Measurements from ENCODE around the gene USP6NL. TPM values are rescaled to one million over a fixed set of nuclear protein-coding genes. Genes with fewer than 3 reads are reported as not detected.

Gene USP6NL
- total and polyA plus RNA-seq, 10 of the 15 experiments (the other 5 are each of a cell fraction or from before 2014, with no cell fraction given): 4.0 to 27.7 (median 18.2) TPM

DNA sequence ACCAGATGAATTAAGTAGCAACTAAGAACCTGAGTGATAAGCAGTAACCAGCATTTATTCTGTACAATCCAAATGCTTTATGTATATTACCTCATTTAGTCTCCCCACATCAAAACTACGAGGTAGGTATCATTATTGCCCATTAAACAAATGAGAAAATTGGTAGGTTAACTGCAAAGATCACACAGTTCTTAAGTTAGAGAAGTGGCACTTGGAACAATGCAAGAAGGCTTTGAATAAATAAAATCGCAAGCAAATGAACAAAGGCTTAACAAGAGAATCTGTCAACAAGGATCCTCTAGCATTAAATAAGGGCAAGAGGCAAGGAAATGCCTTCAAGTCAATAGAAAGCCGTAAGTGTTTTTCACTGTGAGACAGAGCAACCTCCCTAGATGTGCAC, 70.2 kb downstream of the USP6NL start:
- RAD21 ChIA-PET (ENCODE audit: unreplicated experiment): interaction anchor here (1.1 kb wide), 1 partner anchor 216 kb away, joined by 3 read pairs; no protein-coding TSS in a partner anchor
- intact Hi-C loops (cut with micrococcal nuclease; ENCODE audit: unreplicated experiment) (no loop called here), in situ Hi-C loops (cut with MboI) (no loop called here)
- CTCF ChIA-PET: interaction anchor here (1.5 kb wide), 1 partner anchor 9 kb away, joined by 6 read pairs; no protein-coding TSS in a partner anchor
- DNase-seq (ENCODE audit: low read depth, low spot score) (no peak), ATAC-seq (no peak), FAIRE-seq (no peak)
- Histone ChIP-seq H3K4me2 (ENCODE audit: control insufficient read depth, insufficient read depth) (no peak overlapping the region), H3K36me3 (ENCODE audit: control insufficient read depth in 2 of 2, insufficient read depth in 2 of 2, low read length in 1 of 2) (peaks cover 0 to 5% of the 10 kb centered on the region in 2 experiments; a peak in 1 of 4 replicates), H3K27me3 (replicated peaks in 1 of 2; ENCODE audit: control insufficient read depth in 2 of 2, insufficient read depth in 2 of 2, low read length in 1 of 2) (no peaks in the 10 kb centered on the region), H3K9me3 (replicated peaks; ENCODE audit: control insufficient read depth, insufficient read depth, low read length) (no peaks in the 10 kb centered on the region; the same call in 2 of the 3 replicates), H3K9ac (ENCODE audit: control insufficient read depth, insufficient read depth, low read length) (no peak overlapping the region), H3K27ac (ENCODE audit: control insufficient read depth, insufficient read depth) (no peak overlapping the region), H3K4me1 (ENCODE audit: control insufficient read depth, insufficient read depth, low read length) (peaks cover 12% of the 10 kb centered on the region), H4K20me1 (ENCODE audit: control insufficient read depth, insufficient read depth) (no peaks in the 10 kb centered on the region), H2AFZ (ENCODE audit: control insufficient read depth, low read depth, low read length) (no peak overlapping the region), H3K79me2 (ENCODE audit: control insufficient read depth, insufficient read depth, low read length) (peaks cover 47% of the 10 kb centered on the region), H3K4me3 (no peak overlapping the region)
- SMC1A ChIA-PET (ENCODE audit: uncharacterized antibody, unreplicated experiment): interaction anchor here (1.4 to 1.5 kb wide), 2 partner anchors 13 to 73 kb away, joined by 3 to 5 read pairs; no protein-coding TSS in a partner anchor
- WGBS (ENCODE audit: insufficient coverage, insufficient replicate concordance, low lambda C conversion rate, missing lambda C conversion rate): 98% methylated on average over 3 of the region's 3 CpGs
- BruUV-seq (replicated peaks): no TSS peak
- TF ChIP-seq PRDM15 (CRISPR knock-in tag; IDR thresholded peaks at IDR 0.05) (no peak), IKZF2 (IDR thresholded peaks at IDR 0.05) (no peak), FOS (IDR thresholded peaks at IDR 0.05; ENCODE audit: borderline replicate concordance, extremely low read depth, insufficient read length) (no peak), NR2F1 (conservative IDR thresholded peaks at IDR 0.05) (no peak), EP300 (IDR thresholded peaks at IDR 0.05; ENCODE audit: borderline replicate concordance in 1 of 2, control insufficient read depth in 1 of 2, low read depth in 2 of 2, low read length in 2 of 2) (no peak), ZNF274 (IDR thresholded peaks at IDR 0.05; ENCODE audit: insufficient read depth, insufficient read length) (no peak), ZNF622 (IDR thresholded peaks at IDR 0.05) (no peak), CEBPB (IDR thresholded peaks at IDR 0.05; ENCODE audit: borderline replicate concordance in 1 of 2, low read depth in 2 of 2, low read length in 2 of 2) (no peak), TARDBP (IDR thresholded peaks at IDR 0.05; ENCODE audit: borderline replicate concordance) (no peak)
- TF ChIP-seq, protein P1, sequence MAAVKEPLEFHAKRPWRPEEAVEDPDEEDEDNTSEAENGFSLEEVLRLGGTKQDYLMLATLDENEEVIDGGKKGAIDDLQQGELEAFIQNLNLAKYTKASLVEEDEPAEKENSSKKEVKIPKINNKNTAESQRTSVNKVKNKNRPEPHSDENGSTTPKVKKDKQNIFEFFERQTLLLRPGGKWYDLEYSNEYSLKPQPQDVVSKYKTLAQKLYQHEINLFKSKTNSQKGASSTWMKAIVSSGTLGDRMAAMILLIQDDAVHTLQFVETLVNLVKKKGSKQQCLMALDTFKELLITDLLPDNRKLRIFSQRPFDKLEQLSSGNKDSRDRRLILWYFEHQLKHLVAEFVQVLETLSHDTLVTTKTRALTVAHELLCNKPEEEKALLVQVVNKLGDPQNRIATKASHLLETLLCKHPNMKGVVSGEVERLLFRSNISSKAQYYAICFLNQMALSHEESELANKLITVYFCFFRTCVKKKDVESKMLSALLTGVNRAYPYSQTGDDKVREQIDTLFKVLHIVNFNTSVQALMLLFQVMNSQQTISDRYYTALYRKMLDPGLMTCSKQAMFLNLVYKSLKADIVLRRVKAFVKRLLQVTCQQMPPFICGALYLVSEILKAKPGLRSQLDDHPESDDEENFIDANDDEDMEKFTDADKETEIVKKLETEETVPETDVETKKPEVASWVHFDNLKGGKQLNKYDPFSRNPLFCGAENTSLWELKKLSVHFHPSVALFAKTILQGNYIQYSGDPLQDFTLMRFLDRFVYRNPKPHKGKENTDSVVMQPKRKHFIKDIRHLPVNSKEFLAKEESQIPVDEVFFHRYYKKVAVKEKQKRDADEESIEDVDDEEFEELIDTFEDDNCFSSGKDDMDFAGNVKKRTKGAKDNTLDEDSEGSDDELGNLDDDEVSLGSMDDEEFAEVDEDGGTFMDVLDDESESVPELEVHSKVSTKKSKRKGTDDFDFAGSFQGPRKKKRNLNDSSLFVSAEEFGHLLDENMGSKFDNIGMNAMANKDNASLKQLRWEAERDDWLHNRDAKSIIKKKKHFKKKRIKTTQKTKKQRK (IDR thresholded peaks at IDR 0.05; ENCODE audit: low read depth, low read length): no peak
- POLR2A ChIA-PET: no interaction called here

Data from GM12878 (cell line).